Gastroesophageal sphincter (tissue), 3 donors: Measurements from ENCODE around the gene TRIM54.

Experiments used
- CTCF ChIP-seq, 4 experiments: fragments of 200-600 bp in 2 of 4; fragments of 450-650 bp in 2 of 4; sonication (generic) in 1 of 4; IDR thresholded peaks; one replicate each; pipeline ENCODE4 v1.5.1; 2017 to 2019; ENCODE audit warnings: antibody characterized with exemption in 4 of 4, mild to moderate bottlenecking in 2 of 4, moderate library complexity in 2 of 4
- EP300 ChIP-seq: sonication (generic); formaldehyde crosslinking; IDR thresholded peaks from one replicate; pipeline ENCODE4 v1.6.1; 2017; ENCODE audit warnings: antibody characterized with exemption, mild to moderate bottlenecking

DNA sequence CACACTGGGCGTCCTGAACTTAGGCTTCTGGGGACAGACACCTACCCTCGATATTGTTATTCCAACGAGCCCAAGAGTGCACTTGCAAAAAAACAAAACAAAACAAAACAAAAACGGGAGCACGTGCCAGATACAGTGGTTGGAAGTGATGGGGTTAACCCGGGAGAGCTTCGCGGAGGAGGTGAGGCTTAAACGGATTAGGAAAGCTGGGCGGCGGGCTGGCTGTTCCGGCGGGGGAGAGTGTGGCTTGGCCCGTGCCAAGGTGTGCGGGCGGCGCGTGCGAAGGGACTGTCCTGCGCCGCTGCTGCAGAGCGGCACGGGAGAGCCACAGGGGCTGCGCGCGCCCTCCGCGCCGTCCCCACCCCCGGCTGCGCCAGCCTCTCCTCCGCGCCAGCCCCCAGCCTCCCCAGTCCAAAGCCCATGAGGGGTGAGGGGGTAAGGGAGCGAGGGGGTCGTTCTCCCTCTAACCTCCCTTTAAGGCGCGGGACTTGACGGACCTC, 17.9 kb upstream of the TRIM54 start:
- TF ChIP-seq CTCF (IDR thresholded peaks at IDR 0.05) = no peak
- no peak for TF ChIP-seq EP300
